HUES64 (cell line): Measurements from ENCODE around the gene FLOT2. TPM values are rescaled to one million over a fixed set of nuclear protein-coding genes. Genes with fewer than 3 reads are reported as not detected.

Experiments used
- H3K27ac ChIP-seq: 2 replicates; pipeline ENCODE4 v1.7.0; 2013; ENCODE audit warnings: low read depth, low read length, inconsistent platforms
- H3K27me3 ChIP-seq: 2 replicates; pipeline ENCODE4 v1.6.1; 2013; ENCODE audit warnings: mild to moderate bottlenecking, low read length; ENCODE audit not compliant: insufficient read depth
- H3K36me3 ChIP-seq: 2 replicates; pipeline ENCODE4 v1.6.1; 2013; ENCODE audit warnings: mild to moderate bottlenecking, low read length; ENCODE audit not compliant: insufficient read depth
- H3K4me1 ChIP-seq: 2 replicates; pipeline ENCODE4 v1.6.1; 2013; ENCODE audit warnings: mild to moderate bottlenecking, low read length, moderate library complexity; ENCODE audit not compliant: insufficient read depth
- H3K4me3 ChIP-seq: 2 replicates; pipeline ENCODE4 v1.5.1; 2013; ENCODE audit warnings: mild to moderate bottlenecking, low read length, moderate library complexity
- H3K9ac ChIP-seq: 2 replicates; pipeline ENCODE4 v1.6.1; 2013; ENCODE audit warnings: mild to moderate bottlenecking, low read depth, low read length
- H3K9me3 ChIP-seq: 2 replicates; pipeline ENCODE4 v1.6.1; 2013; ENCODE audit warnings: low read depth, low read length; ENCODE audit not compliant: insufficient read depth
- WGBS: fragments of 150-250, 120-280 bp; methylation state at CpG from one replicate; pipeline ENCODE4 v1.1.7; 2013; ENCODE audit warnings: missing lambda C conversion rate; 5-methylcytosine and 5-hydroxymethylcytosine counted together
- polyA plus RNA-seq, 2 experiments: library from polyadenylated mRNA; stranded (reverse); fragments of 50-300 nt; gene quantifications; one replicate each; pipeline ENCODE4 v1.2.3, GENCODE V29; 2013

Gene FLOT2
- polyA plus RNA-seq (2013, experiment 1 of 2): 88.0 TPM
- polyA plus RNA-seq (2013, experiment 2 of 2): 93.1 TPM

DNA sequence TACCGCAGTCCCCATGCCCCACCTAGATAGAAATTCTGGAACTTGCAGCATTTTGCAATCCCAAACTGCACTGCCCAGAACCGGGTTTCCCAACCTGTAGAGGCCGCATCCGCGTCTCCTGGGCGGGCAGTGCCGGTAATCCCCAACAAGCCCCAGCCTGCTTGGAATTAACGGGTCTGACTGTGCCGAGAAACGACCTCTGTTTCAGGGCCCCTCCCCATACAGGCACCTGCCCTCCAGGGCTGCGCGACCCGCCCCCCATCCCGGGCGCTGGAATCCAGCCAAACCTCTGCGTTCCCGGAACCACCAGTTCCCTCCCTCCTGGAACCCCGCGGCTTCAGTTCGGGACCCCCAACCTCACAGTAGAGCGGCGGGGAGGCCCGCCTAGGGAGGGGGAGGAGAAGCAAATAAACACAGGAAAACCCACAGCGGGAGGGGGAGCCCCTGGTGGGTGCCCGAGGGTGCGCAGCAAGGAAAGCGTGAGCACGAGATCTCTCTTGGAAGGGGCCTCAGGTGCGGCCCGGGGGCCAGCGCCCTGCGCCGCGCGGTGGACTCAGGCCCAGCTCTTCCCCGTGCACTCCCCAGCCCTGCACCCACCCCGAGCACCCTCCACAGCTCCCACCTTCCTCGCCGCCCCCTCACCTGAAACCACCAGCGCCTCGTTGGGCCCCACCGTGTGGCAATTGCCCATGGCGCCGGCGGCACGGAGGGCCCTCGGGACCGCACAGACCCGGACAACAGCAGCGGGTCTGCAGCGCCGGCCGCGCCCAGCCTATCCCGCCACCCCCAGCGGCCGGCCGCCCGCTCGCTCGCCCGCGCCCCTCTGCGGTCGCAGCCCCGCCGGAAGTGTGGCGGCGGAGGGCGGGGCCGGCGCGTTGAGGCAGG is at the start of gene FLOT2:
TSS of gene FLOT2 (minus strand) at position 850 of the 885 bp plus-strand sequence. CDS start at position 691, 159 bp downstream.
- Histone ChIP-seq H3K4me3 (peak within 1 kb of the TSS; percentile 94), H3K9ac (peak within 1 kb of the TSS; percentile 91), H3K27me3 (no peaks in the 10 kb centered on the region), H3K36me3 (peaks cover 7% of the 10 kb centered on the region), H3K27ac (peak within 1 kb of the TSS; percentile 90), H3K4me1 (peaks cover 13% of the 10 kb centered on the region), H3K9me3 (no peaks in the 10 kb centered on the region)
- WGBS: under 1% methylated on average over 73 of the region's 73 CpGs

DNA sequence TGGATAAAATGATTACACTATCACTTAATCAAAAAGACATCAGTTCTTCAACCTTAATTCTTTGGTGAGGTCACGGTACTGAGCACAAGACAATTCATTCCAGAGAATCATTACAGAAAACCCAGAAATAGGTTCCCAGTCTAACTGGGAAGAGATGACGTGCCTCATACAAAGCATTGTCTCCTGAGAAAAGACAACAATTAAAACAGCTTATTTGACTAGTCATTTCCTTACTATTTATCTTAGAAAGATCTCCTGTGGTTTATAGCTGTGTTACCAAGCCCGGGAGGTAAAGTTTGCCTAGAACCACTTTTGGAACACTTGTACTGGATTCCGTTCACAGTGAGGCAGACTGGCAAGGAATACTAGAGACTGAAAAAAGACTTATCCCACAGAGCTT is 48.7 kb upstream of the FLOT2 start:
- WGBS: 97% methylated on average over 4 of the region's 4 CpGs
- H3K27me3 ChIP-seq: no peaks in the 10 kb centered on the region
- H3K36me3 ChIP-seq: peaks cover 51% of the 10 kb centered on the region
- H3K9ac ChIP-seq: no peak overlapping the region
- H3K27ac ChIP-seq: no peak overlapping the region
- no peaks in the 10 kb centered on the region for H3K9me3 ChIP-seq
- peaks cover 14% of the 10 kb centered on the region for H3K4me1 ChIP-seq
- H3K4me3 ChIP-seq: no peak overlapping the region

GRCh38 chr17:28944862-28945741 is 47.6 kb upstream of the FLOT2 start:
- peaks cover 25% of the 10 kb centered on the region for H3K4me1 ChIP-seq
- WGBS: 92% methylated on average over 8 of the region's 8 CpGs
- H3K27me3 ChIP-seq: no peaks in the 10 kb centered on the region
- H3K9ac ChIP-seq: no peak overlapping the region
- peaks cover 57% of the 10 kb centered on the region for H3K36me3 ChIP-seq
- no peak overlapping the region for H3K27ac ChIP-seq
- no peak overlapping the region for H3K4me3 ChIP-seq
- H3K9me3 ChIP-seq: no peaks in the 10 kb centered on the region

DNA sequence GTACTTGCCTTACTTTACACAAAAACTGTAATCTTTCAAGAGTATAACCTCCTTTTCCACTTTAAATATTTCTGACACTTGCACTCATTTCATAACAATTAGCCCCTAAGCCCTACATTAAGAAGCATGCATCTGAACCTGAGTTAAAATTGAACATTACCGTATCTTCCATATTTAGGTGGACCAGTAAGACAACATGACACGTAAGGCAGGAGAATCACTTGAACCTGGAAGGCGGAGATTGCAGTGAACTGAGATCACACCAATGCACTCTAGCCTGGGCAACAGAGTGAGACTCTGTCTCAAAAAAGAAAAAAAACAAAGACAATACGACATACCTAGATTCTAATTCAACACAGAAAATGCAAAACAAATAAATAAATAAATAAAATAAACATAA is 46.8 kb upstream of the FLOT2 start:
- no peaks in the 10 kb centered on the region for H3K27me3 ChIP-seq
- peaks cover 32% of the 10 kb centered on the region for H3K4me1 ChIP-seq
- H3K27ac ChIP-seq: no peak overlapping the region
- H3K36me3 ChIP-seq: peaks cover 59% of the 10 kb centered on the region
- 96% methylated on average over 3 of the region's 4 CpGs for WGBS
- H3K4me3 ChIP-seq: no peak overlapping the region
- no peak overlapping the region for H3K9ac ChIP-seq
- no peaks in the 10 kb centered on the region for H3K9me3 ChIP-seq

GRCh38 chr17:28942925-28943324 is 45.4 kb upstream of the FLOT2 start:
- Histone ChIP-seq H3K9ac (no peak overlapping the region), H3K27ac (no peak overlapping the region), H3K4me1 (peaks cover 30% of the 10 kb centered on the region), H3K36me3 (peaks cover 65% of the 10 kb centered on the region), H3K9me3 (no peaks in the 10 kb centered on the region), H3K4me3 (no peak overlapping the region), H3K27me3 (no peaks in the 10 kb centered on the region)
- 95% methylated on average over 2 of the region's 2 CpGs for WGBS

- H3K27me3 ChIP-seq: no peaks in the 10 kb centered on the region
- peaks cover 41% of the 10 kb centered on the region for H3K4me1 ChIP-seq
- no peak overlapping the region for H3K27ac ChIP-seq
- no peaks in the 10 kb centered on the region for H3K9me3 ChIP-seq
- H3K9ac ChIP-seq: no peak overlapping the region
- WGBS: no CpG with 5 or more reads among the region's 1 CpG
- peaks cover 53% of the 10 kb centered on the region for H3K36me3 ChIP-seq
- no peak overlapping the region for H3K4me3 ChIP-seq
Observed at GRCh38 chr17:28941251-28941650, 43.7 kb upstream of the FLOT2 start.

GRCh38 chr17:28940675-28941074 is 43.1 kb upstream of the FLOT2 start:
- Histone ChIP-seq H3K9me3 (no peaks in the 10 kb centered on the region), H3K27ac (no peak overlapping the region), H3K27me3 (no peaks in the 10 kb centered on the region), H3K9ac (no peak overlapping the region), H3K4me3 (no peak overlapping the region), H3K36me3 (peaks cover 54% of the 10 kb centered on the region), H3K4me1 (peaks cover 47% of the 10 kb centered on the region)
- 76% methylated on average over 3 of the region's 3 CpGs for WGBS

DNA sequence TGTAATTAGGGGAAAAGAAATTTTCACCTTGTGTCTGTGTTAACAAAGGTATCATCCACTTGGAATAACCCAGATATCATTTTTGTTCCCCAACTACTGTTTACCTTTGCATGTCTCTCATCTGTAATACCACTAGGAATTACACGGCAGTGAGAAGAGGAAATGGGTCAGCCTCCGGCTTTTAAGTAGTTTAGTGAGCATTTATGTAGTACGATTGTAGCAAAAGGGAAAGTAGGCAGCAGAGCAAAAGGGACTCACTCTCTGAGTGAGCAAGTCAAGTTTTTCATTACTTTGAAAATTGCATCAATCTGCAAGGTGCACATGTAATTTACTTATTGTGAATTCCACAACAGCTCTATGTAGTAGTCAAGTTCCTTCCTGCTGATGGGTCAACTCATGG is 42.6 kb upstream of the FLOT2 start:
- H3K27ac ChIP-seq: peak overlapping the region; percentile 32
- WGBS: 95% methylated on average over 3 of the region's 3 CpGs
- no peak overlapping the region for H3K9ac ChIP-seq
- H3K27me3 ChIP-seq: no peaks in the 10 kb centered on the region
- H3K4me1 ChIP-seq: peaks cover 48% of the 10 kb centered on the region
- no peaks in the 10 kb centered on the region for H3K9me3 ChIP-seq
- no peak overlapping the region for H3K4me3 ChIP-seq
- peaks cover 50% of the 10 kb centered on the region for H3K36me3 ChIP-seq

DNA sequence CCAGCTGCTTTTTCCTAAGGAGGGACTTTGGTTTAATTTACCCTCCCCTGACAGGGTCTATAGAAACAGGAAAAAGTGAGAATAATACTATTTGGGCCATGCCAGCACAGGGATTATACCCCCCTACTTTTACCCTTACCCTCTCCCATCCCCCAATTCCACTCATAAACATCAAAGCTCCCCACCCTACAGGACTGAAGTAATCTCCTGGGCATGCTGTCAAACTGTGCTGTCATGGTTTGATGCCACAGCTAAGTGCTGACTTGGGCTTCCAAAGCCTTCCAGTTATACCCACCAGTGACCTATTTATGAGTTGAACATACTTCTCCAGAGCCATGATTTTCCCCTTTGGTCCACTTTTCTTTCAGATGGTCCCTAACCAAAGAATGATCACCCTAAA is 41.0 kb upstream of the FLOT2 start:
- Histone ChIP-seq H3K4me1 (peaks cover 48% of the 10 kb centered on the region), H3K36me3 (peaks cover 39% of the 10 kb centered on the region), H3K27ac (no peak overlapping the region), H3K4me3 (no peak overlapping the region), H3K27me3 (no peaks in the 10 kb centered on the region), H3K9me3 (no peaks in the 10 kb centered on the region), H3K9ac (no peak overlapping the region)

GRCh38 chr17:28937044-28937729 is 39.7 kb upstream of the FLOT2 start:
- no peak overlapping the region for H3K4me3 ChIP-seq
- peaks cover 33% of the 10 kb centered on the region for H3K36me3 ChIP-seq
- H3K9ac ChIP-seq: peak overlapping the region; percentile 16; the same call in 1 of the 2 replicates
- no peaks in the 10 kb centered on the region for H3K9me3 ChIP-seq
- 82% methylated on average over 5 of the region's 5 CpGs for WGBS
- H3K27ac ChIP-seq: no peak overlapping the region; the same call in 1 of the 2 replicates
- peaks cover 48% of the 10 kb centered on the region for H3K4me1 ChIP-seq
- H3K27me3 ChIP-seq: no peaks in the 10 kb centered on the region
